ENCODE measurements around the gene ADAM10.

DNA sequence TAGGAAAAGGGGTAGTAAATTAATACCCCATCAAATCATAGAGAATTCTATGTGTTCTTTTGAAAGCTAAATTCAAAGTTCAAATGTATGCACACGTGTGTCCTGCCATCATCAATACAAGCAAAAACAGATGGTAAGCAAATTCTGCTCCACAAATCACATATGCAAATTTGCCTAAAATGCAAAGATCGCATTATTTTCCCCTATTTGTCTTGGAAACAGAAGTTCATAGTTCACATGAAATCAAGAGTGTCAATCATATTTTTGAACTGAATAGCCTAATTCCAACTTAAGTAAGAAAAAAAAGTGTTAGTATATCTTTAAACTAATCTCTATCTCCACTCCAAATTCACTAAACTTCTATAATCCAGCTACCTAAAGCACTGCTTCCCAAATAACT, 8.5 kb downstream of the ADAM10 start:
- no peak for TF ChIP-seq POLR2AphosphoS5 (IDR thresholded peaks at IDR 0.05; ENCODE audit: low read depth, low read length)
- no peak for TF ChIP-seq POLR2A (IDR thresholded peaks at IDR 0.05; ENCODE audit: low read depth, low read length)

Measured in GM12892 (cell line).